HEK293 (cell line): ENCODE results near the gene B4GAT1.

Source experiments
- ZNF133 ChIP-seq: fragments of 450-650 bp; formaldehyde crosslinking; IDR thresholded peaks from 2 replicates; pipeline ENCODE4 v1.5.1; 2016; ENCODE audit warnings: missing biosample characterization, missing genetic modification characterization
- ZNF138 ChIP-seq: fragments of 450-650 bp; formaldehyde crosslinking; IDR thresholded peaks from 2 replicates; pipeline ENCODE4 v1.5.1; 2016; ENCODE audit warnings: missing biosample characterization, missing genetic modification characterization, borderline replicate concordance
- ZNF140 ChIP-seq: fragments of 450-650 bp; formaldehyde crosslinking; IDR thresholded peaks from 2 replicates; pipeline ENCODE4 v1.5.1; 2016; ENCODE audit warnings: missing biosample characterization, missing genetic modification characterization
- ZNF266 ChIP-seq: fragments of 450-650 bp; formaldehyde crosslinking; IDR thresholded peaks from 2 replicates; pipeline ENCODE4 v1.5.1; 2016; ENCODE audit warnings: missing biosample characterization, missing genetic modification characterization, low read depth
- ZNF274 ChIP-seq, 2 experiments: fragments of 200-500 bp in 1 of 2; fragments of 450-650 bp in 1 of 2; sonication (Bioruptor generic) in 1 of 2; formaldehyde crosslinking in 1 of 2; IDR thresholded peaks; 2 replicates each; pipeline versions ENCODE4 v1.5.1 to v1.6.1; 2014 to 2016; ENCODE audit warnings: borderline replicate concordance in 1 of 2, inconsistent platforms in 1 of 2, low read length in 1 of 2, missing biosample characterization in 1 of 2, missing genetic modification characterization in 1 of 2
- ZNF302 ChIP-seq: fragments of 450-650 bp; formaldehyde crosslinking; IDR thresholded peaks from 2 replicates; pipeline ENCODE4 v1.5.1; 2016; ENCODE audit warnings: missing biosample characterization, missing genetic modification characterization, low read depth
- ZNF335 ChIP-seq: fragments of 450-650 bp; formaldehyde crosslinking; conservative IDR thresholded peaks from 2 replicates; pipeline ENCODE4 v1.5.1; 2016; ENCODE audit warnings: missing biosample characterization, missing genetic modification characterization
- ZNF510 ChIP-seq: fragments of 450-650 bp; formaldehyde crosslinking; IDR thresholded peaks from 2 replicates; pipeline ENCODE4 v1.5.1; 2018; ENCODE audit warnings: mild to moderate bottlenecking, missing genetic modification characterization, missing biosample characterization; ENCODE audit not compliant: insufficient replicate concordance
- ZNF670 ChIP-seq: fragments of 450-650 bp; formaldehyde crosslinking; IDR thresholded peaks from 2 replicates; pipeline ENCODE4 v1.5.1; 2016; ENCODE audit warnings: missing biosample characterization, missing genetic modification characterization, low read depth
- ZNF76 ChIP-seq: fragments of 450-650 bp; formaldehyde crosslinking; IDR thresholded peaks from 2 replicates; pipeline ENCODE4; 2016; ENCODE audit warnings: low read depth, missing biosample characterization, missing genetic modification characterization, borderline replicate concordance
- TF ChIP-seq, protein P1 (sequence below): fragments of 450-650 bp; formaldehyde crosslinking; IDR thresholded peaks from 2 replicates; pipeline ENCODE4 v1.5.1; 2016; ENCODE audit warnings: missing biosample characterization, missing genetic modification characterization
- TF ChIP-seq, protein P2 (sequence below): fragments of 450-650 bp; formaldehyde crosslinking; IDR thresholded peaks from 2 replicates; pipeline ENCODE4 v1.5.1; 2016; ENCODE audit warnings: missing biosample characterization, missing genetic modification characterization
- TF ChIP-seq, protein P3 (sequence below): fragments of 450-650 bp; formaldehyde crosslinking; IDR thresholded peaks from 2 replicates; pipeline ENCODE4 v1.5.1; 2016; ENCODE audit warnings: missing biosample characterization, missing genetic modification characterization
- TF ChIP-seq, protein P4 (sequence below): fragments of 450-650 bp; formaldehyde crosslinking; IDR thresholded peaks from 2 replicates; pipeline ENCODE4 v1.5.1; 2016; ENCODE audit warnings: missing biosample characterization, missing genetic modification characterization

DNA sequence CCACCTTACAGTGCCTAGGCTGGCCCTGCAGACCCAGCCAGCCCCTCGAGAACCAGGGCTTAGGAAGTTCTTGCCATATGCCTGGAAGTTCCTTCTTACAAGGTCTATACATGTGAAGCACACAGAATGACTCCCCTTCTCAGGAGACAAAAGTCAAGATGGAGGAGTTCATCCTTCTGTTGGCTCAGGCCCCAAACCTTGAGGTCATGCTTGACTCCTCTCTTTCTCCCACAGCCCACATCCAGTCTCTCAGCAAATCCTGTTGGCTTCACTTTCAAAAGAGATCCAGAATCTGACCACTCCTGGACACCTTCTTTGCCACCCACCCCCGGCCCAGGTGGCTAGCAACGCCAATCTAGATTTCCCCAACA, 28.8 kb downstream of the B4GAT1 start:
- TF ChIP-seq ZNF140 (tag by site-specific recombination) (no peak), ZNF302 (tag by site-specific recombination) (no peak), ZNF133 (tag by site-specific recombination) (no peak), ZNF510 (tag by site-specific recombination) (no peak), ZNF138 (tag by site-specific recombination) (no peak), ZNF274 (IDR thresholded peaks at IDR 0.05; ENCODE audit: low read length) (no peak), ZNF274 (tag by site-specific recombination; IDR thresholded peaks at IDR 0.05; ENCODE audit: borderline replicate concordance) (no peak), ZNF266 (tag by site-specific recombination) (no peak), ZNF335 (no peak), ZNF670 (tag by site-specific recombination) (no peak), ZNF76 (tag by site-specific recombination) (no peak)
- TF ChIP-seq, protein P1, sequence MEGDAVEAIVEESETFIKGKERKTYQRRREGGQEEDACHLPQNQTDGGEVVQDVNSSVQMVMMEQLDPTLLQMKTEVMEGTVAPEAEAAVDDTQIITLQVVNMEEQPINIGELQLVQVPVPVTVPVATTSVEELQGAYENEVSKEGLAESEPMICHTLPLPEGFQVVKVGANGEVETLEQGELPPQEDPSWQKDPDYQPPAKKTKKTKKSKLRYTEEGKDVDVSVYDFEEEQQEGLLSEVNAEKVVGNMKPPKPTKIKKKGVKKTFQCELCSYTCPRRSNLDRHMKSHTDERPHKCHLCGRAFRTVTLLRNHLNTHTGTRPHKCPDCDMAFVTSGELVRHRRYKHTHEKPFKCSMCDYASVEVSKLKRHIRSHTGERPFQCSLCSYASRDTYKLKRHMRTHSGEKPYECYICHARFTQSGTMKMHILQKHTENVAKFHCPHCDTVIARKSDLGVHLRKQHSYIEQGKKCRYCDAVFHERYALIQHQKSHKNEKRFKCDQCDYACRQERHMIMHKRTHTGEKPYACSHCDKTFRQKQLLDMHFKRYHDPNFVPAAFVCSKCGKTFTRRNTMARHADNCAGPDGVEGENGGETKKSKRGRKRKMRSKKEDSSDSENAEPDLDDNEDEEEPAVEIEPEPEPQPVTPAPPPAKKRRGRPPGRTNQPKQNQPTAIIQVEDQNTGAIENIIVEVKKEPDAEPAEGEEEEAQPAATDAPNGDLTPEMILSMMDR (tag by site-specific recombination) = no peak
- TF ChIP-seq, protein P2, sequence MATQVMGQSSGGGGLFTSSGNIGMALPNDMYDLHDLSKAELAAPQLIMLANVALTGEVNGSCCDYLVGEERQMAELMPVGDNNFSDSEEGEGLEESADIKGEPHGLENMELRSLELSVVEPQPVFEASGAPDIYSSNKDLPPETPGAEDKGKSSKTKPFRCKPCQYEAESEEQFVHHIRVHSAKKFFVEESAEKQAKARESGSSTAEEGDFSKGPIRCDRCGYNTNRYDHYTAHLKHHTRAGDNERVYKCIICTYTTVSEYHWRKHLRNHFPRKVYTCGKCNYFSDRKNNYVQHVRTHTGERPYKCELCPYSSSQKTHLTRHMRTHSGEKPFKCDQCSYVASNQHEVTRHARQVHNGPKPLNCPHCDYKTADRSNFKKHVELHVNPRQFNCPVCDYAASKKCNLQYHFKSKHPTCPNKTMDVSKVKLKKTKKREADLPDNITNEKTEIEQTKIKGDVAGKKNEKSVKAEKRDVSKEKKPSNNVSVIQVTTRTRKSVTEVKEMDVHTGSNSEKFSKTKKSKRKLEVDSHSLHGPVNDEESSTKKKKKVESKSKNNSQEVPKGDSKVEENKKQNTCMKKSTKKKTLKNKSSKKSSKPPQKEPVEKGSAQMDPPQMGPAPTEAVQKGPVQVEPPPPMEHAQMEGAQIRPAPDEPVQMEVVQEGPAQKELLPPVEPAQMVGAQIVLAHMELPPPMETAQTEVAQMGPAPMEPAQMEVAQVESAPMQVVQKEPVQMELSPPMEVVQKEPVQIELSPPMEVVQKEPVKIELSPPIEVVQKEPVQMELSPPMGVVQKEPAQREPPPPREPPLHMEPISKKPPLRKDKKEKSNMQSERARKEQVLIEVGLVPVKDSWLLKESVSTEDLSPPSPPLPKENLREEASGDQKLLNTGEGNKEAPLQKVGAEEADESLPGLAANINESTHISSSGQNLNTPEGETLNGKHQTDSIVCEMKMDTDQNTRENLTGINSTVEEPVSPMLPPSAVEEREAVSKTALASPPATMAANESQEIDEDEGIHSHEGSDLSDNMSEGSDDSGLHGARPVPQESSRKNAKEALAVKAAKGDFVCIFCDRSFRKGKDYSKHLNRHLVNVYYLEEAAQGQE (tag by site-specific recombination) = no peak
- TF ChIP-seq, protein P3, sequence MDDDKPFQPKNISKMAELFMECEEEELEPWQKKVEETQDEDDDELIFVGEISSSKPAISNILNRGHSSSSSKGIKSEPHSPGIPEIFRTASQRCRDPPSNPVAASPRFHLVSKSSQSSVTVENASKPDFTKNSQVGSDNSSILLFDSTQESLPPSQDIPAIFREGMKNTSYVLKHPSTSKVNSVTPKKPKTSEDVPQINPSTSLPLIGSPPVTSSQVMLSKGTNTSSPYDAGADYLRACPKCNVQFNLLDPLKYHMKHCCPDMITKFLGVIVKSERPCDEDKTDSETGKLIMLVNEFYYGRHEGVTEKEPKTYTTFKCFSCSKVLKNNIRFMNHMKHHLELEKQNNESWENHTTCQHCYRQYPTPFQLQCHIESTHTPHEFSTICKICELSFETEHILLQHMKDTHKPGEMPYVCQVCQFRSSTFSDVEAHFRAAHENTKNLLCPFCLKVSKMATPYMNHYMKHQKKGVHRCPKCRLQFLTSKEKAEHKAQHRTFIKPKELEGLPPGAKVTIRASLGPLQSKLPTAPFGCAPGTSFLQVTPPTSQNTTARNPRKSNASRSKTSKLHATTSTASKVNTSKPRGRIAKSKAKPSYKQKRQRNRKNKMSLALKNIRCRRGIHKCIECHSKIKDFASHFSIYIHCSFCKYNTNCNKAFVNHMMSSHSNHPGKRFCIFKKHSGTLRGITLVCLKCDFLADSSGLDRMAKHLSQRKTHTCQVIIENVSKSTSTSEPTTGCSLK = no peak
- TF ChIP-seq, protein P4, sequence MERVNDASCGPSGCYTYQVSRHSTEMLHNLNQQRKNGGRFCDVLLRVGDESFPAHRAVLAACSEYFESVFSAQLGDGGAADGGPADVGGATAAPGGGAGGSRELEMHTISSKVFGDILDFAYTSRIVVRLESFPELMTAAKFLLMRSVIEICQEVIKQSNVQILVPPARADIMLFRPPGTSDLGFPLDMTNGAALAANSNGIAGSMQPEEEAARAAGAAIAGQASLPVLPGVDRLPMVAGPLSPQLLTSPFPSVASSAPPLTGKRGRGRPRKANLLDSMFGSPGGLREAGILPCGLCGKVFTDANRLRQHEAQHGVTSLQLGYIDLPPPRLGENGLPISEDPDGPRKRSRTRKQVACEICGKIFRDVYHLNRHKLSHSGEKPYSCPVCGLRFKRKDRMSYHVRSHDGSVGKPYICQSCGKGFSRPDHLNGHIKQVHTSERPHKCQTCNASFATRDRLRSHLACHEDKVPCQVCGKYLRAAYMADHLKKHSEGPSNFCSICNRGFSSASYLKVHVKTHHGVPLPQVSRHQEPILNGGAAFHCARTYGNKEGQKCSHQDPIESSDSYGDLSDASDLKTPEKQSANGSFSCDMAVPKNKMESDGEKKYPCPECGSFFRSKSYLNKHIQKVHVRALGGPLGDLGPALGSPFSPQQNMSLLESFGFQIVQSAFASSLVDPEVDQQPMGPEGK (tag by site-specific recombination) = no peak
